Vagina (tissue), 2 donors: ENCODE measurements around the gene MMEL1.

Experiments
- POLR2A ChIP-seq, 2 donors: fragments of 450-650 bp; IDR thresholded peaks; one replicate each; pipeline ENCODE4 v1.6.1; 2017; ENCODE audit warnings: antibody characterized with exemption in 2 of 2, mild to moderate bottlenecking in 2 of 2, moderate library complexity in 2 of 2
- TF ChIP-seq, protein P1 (sequence below), 3 experiments: fragments of 450-650 bp in 2 of 3; fragments of 200-600 bp in 1 of 3; sonication (generic) in 1 of 3; IDR thresholded peaks; one replicate each; pipeline ENCODE4 v1.5.1; 2017 to 2019; ENCODE audit warnings: antibody characterized with exemption in 3 of 3, mild to moderate bottlenecking in 2 of 3, moderate library complexity in 2 of 3

DNA sequence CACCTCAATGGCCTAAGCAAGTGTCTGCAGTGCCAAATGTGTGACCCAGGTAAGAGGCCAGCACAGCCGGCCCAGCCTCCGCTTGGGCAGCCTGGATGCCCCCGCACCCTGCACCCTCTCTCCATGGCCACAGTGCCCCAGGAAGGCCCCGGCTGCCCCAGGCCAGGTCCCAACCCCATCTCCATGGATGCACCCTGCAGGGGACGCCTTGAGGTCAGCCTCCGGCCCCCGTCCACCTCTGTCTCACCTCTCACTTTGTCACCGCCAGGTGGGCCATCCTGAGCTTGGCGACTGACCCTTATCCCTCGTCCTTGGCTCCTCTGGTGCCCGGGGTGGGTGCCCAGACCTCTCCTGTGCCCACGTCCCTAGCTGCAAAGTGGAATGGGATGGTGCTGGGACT, 74.4 kb downstream of the MMEL1 start:
- no peak for TF ChIP-seq POLR2A (IDR thresholded peaks at IDR 0.05)
- TF ChIP-seq, protein P1, sequence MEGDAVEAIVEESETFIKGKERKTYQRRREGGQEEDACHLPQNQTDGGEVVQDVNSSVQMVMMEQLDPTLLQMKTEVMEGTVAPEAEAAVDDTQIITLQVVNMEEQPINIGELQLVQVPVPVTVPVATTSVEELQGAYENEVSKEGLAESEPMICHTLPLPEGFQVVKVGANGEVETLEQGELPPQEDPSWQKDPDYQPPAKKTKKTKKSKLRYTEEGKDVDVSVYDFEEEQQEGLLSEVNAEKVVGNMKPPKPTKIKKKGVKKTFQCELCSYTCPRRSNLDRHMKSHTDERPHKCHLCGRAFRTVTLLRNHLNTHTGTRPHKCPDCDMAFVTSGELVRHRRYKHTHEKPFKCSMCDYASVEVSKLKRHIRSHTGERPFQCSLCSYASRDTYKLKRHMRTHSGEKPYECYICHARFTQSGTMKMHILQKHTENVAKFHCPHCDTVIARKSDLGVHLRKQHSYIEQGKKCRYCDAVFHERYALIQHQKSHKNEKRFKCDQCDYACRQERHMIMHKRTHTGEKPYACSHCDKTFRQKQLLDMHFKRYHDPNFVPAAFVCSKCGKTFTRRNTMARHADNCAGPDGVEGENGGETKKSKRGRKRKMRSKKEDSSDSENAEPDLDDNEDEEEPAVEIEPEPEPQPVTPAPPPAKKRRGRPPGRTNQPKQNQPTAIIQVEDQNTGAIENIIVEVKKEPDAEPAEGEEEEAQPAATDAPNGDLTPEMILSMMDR (IDR thresholded peaks at IDR 0.05): no peak
